Peyer's patch (tissue), 4 donors: ENCODE results near the gene PLXNC1.

Source experiments
- POLR2A ChIP-seq, 2 donors: fragments of 450-650 bp; IDR thresholded peaks; one replicate each; pipeline ENCODE4 v1.5.1; 2017; ENCODE audit warnings: antibody characterized with exemption in 2 of 2, mild to moderate bottlenecking in 2 of 2, moderate library complexity in 2 of 2
- TF ChIP-seq, protein P1 (sequence below), 6 experiments: fragments of 450-650 bp in 4 of 6; fragments of 200-600 bp in 2 of 6; sonication (generic) in 1 of 6; IDR thresholded peaks; one replicate each; pipeline ENCODE4 v1.5.1; 2017 to 2019; ENCODE audit warnings: antibody characterized with exemption in 6 of 6, mild to moderate bottlenecking in 3 of 6, moderate library complexity in 1 of 6

DNA sequence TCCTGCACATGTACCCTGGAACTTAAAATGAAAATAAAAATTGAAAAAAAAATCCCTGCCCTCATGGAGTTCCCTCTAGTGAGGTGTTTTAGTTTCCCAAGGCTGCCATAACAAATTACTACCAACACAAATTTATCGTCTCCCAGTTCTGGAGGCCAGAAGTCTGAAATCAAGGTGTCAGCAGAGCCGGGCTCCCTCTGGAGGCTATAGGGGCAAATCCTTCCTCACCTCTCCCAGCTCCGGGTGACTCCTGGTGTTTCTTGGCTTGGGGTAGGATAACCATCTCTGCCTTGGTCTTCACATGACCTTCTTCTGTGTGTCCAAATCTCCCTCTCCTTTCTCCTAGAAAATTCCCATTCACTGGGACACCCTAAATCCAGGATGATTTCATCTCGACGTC, 50.1 kb downstream of the PLXNC1 start:
- TF ChIP-seq POLR2A (IDR thresholded peaks at IDR 0.05) = no peak
- TF ChIP-seq, protein P1, sequence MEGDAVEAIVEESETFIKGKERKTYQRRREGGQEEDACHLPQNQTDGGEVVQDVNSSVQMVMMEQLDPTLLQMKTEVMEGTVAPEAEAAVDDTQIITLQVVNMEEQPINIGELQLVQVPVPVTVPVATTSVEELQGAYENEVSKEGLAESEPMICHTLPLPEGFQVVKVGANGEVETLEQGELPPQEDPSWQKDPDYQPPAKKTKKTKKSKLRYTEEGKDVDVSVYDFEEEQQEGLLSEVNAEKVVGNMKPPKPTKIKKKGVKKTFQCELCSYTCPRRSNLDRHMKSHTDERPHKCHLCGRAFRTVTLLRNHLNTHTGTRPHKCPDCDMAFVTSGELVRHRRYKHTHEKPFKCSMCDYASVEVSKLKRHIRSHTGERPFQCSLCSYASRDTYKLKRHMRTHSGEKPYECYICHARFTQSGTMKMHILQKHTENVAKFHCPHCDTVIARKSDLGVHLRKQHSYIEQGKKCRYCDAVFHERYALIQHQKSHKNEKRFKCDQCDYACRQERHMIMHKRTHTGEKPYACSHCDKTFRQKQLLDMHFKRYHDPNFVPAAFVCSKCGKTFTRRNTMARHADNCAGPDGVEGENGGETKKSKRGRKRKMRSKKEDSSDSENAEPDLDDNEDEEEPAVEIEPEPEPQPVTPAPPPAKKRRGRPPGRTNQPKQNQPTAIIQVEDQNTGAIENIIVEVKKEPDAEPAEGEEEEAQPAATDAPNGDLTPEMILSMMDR (IDR thresholded peaks at IDR 0.05) = peak in 4 of 6 experiments; percentile 6 to 49 (median 36)
